Uterus (tissue), 4 donors: ENCODE results near the gene LCN6. TPM values are rescaled to one million over a fixed set of nuclear protein-coding genes. Genes with fewer than 3 reads are reported as not detected.

Experiments used
- DNase-seq, 2 donors: peaks; one replicate each; pipeline ENCODE4 v3.0.0-alpha.2; 2019 to 2020
- H3K27ac ChIP-seq, 2 donors: fragments of 200-600 bp; sonication (generic); 1 replicate in 1 of 2; 2 replicates in 1 of 2; pipeline ENCODE4 v1.5.1; 2016 to 2018
- H3K27me3 ChIP-seq, 2 donors: fragments of 200-600 bp; sonication (generic); one replicate each; pipeline ENCODE4 v1.5.1; 2018 to 2019; ENCODE audit warnings: control low read depth in 1 of 2
- H3K36me3 ChIP-seq, 2 donors: fragments of 200-600 bp; sonication (generic); one replicate each; pipeline ENCODE4 v1.5.1; 2019; ENCODE audit warnings: control low read depth in 1 of 2
- H3K4me1 ChIP-seq, 2 donors: fragments of 200-600 bp; sonication (generic); one replicate each; pipeline ENCODE4 v1.5.1; 2018 to 2019; ENCODE audit warnings: control low read depth in 1 of 2
- H3K4me3 ChIP-seq, 2 donors: fragments of 200-600 bp; sonication (generic); 1 replicate in 1 of 2; 2 replicates in 1 of 2; pipeline ENCODE4 v1.5.1; 2018 to 2019; ENCODE audit warnings: mild to moderate bottlenecking in 1 of 2
- H3K9me3 ChIP-seq, 2 donors: fragments of 200-600 bp; sonication (generic); one replicate each; pipeline ENCODE4 v1.5.1; 2019; ENCODE audit warnings: control low read depth in 1 of 2
- POLR2A ChIP-seq, 2 donors: fragments of 450-650 bp; IDR thresholded peaks; one replicate each; pipeline ENCODE4 v1.6.1; 2016; ENCODE audit warnings: antibody characterized with exemption in 2 of 2, mild to moderate bottlenecking in 1 of 2, moderate library complexity in 1 of 2
- intact Hi-C: fragments of 100-400 bp; cut with DNase I; formaldehyde crosslinking; loops from one replicate; pipeline ENCODE4 v1.15.1; 2023; ENCODE audit warnings: low total_unique reads
- total RNA-seq, 4 donors: library from RNA; depleted of rRNA in 3 of 4; stranded (reverse); fragments of >200 nt in 3 of 4; gene quantifications; one replicate each; pipeline versions ENCODE4 v1.1.0 to v1.2.4, GENCODE V29; 2014 to 2023
- TF ChIP-seq, protein P1 (sequence below), 4 experiments: fragments of 200-600 bp in 2 of 4; fragments of 450-650 bp in 2 of 4; sonication (generic) in 2 of 4; IDR thresholded peaks; one replicate each; pipeline ENCODE4 v1.5.1; 2016 to 2019; ENCODE audit warnings: antibody characterized with exemption in 4 of 4, mild to moderate bottlenecking in 2 of 4, moderate library complexity in 1 of 4
- donor health status: DM: yes; HTN: yes; CAD: no.

Gene LCN6
- total RNA-seq, 4 donors from 2014 or later, result 1.2 to 164 (median 89.7) TPM

DNA sequence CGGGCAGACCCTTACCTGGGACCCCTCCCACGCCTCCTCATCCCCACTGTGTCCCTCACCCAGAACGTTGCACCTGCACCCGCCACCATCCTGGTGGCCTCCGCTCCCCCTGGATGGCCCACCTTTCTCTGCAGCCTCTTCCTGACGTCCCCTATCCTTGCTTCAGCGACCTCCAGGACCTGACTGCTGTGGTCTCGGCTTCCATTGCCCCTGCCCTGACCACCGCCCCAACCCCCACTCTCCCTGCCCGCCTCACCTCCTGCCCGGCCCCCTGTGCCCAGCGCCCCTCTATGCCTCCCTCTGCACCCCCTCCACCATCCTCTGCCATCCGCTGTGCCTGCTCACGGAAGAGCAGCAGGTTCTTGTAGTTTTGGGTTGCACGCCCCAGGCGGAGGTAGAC, 7.8 kb downstream of the LCN6 start:
- Histone ChIP-seq H3K27me3 (peaks cover 0 to 18% of the 10 kb centered on the region in 2 donors), H3K4me3 (no peak overlapping the region), H3K27ac (no peak overlapping the region), H3K4me1 (peaks cover 0 to 7% of the 10 kb centered on the region in 2 donors), H3K36me3 (no peaks in the 10 kb centered on the region), H3K9me3 (no peaks in the 10 kb centered on the region)
- intact Hi-C loops, result no loop called here
- DNase-seq, result no peak
- TF ChIP-seq, protein P1, sequence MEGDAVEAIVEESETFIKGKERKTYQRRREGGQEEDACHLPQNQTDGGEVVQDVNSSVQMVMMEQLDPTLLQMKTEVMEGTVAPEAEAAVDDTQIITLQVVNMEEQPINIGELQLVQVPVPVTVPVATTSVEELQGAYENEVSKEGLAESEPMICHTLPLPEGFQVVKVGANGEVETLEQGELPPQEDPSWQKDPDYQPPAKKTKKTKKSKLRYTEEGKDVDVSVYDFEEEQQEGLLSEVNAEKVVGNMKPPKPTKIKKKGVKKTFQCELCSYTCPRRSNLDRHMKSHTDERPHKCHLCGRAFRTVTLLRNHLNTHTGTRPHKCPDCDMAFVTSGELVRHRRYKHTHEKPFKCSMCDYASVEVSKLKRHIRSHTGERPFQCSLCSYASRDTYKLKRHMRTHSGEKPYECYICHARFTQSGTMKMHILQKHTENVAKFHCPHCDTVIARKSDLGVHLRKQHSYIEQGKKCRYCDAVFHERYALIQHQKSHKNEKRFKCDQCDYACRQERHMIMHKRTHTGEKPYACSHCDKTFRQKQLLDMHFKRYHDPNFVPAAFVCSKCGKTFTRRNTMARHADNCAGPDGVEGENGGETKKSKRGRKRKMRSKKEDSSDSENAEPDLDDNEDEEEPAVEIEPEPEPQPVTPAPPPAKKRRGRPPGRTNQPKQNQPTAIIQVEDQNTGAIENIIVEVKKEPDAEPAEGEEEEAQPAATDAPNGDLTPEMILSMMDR (IDR thresholded peaks at IDR 0.05), result no peak
- no peak for TF ChIP-seq POLR2A (IDR thresholded peaks at IDR 0.05)

DNA sequence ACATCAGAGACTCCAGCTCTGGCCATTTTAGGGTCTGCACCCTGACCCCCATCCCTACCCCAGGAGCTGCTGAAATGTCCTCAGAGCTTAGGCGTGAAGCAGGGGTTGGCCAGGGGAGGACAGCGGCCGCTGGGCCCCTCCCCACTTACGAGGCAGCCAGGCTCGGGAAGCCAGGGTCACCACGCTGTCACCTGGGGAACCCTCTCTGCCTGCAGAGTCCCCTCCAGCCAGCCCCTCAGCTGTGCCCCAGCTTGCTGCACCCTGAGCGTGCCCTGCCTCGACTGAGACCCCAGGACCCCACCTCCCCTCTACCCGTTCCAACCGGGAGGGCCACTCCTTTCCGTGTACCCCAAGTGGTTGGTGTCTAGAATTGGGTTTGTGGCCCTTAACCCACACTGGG, 8.3 kb downstream of the LCN6 start:
- Histone ChIP-seq H3K4me1 (peaks cover 0 to 7% of the 10 kb centered on the region in 2 donors), H3K4me3 (no peak overlapping the region), H3K27me3 (peaks cover 0 to 18% of the 10 kb centered on the region in 2 donors), H3K36me3 (no peaks in the 10 kb centered on the region), H3K9me3 (no peaks in the 10 kb centered on the region), H3K27ac (no peak overlapping the region)
- no peak for TF ChIP-seq POLR2A (IDR thresholded peaks at IDR 0.05)
- intact Hi-C loops, result no loop called here
- no peak for DNase-seq

DNA sequence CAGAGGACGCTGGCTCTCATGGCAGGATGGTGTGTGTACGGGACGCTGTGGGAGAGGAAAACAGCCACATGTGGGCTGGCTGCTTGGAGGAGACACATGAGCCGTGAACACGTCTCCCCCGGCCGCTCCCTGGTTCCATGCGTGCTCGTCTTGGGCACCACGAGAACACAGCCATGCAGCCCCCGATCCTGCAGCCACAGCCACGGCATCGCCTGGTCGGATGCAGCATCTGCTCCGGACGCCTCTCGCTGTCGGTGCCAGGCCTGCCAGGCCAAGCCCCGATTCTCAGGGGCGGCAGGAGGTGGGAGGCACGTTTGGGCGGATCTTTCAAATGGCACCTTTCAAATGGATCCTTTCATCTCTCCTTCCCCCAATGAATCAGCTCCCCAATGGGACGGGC, 8.8 kb downstream of the LCN6 start:
- intact Hi-C loops, result no loop called here
- no peak overlapping the region for H3K4me3 ChIP-seq
- no peak for TF ChIP-seq POLR2A (IDR thresholded peaks at IDR 0.05)
- TF ChIP-seq, protein P1 (IDR thresholded peaks at IDR 0.05), result no peak
- DNase-seq, result no peak
- H3K36me3 ChIP-seq, result no peaks in the 10 kb centered on the region
- no peak overlapping the region for H3K27ac ChIP-seq
- H3K4me1 ChIP-seq, result peaks cover 0 to 7% of the 10 kb centered on the region in 2 donors
- H3K27me3 ChIP-seq, result peaks cover 0 to 18% of the 10 kb centered on the region in 2 donors
- no peaks in the 10 kb centered on the region for H3K9me3 ChIP-seq

DNA sequence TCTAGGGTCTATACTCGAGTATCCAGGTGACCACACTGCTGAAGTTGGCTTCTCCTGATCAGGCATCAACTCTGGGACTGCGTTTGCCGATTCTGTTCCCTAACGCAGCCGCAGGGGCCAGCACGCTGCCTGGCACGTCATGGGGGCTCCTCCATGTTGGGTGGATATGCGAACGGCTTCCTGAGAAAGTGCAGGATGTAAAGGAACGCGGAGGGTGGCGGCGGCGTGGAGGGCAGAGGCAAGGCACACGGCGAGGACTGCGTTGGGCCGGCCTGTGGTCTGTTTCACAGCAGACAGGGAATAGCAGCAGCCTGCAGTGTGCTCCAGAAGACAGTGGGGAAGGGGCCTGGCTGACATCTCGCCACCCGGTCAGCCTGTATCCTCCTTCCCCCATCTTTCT, 9.4 kb downstream of the LCN6 start:
- H3K27me3 ChIP-seq, result peaks cover 0 to 18% of the 10 kb centered on the region in 2 donors
- H3K9me3 ChIP-seq, result no peaks in the 10 kb centered on the region
- H3K4me1 ChIP-seq, result peaks cover 0 to 7% of the 10 kb centered on the region in 2 donors
- no peak for DNase-seq
- intact Hi-C loops, result no loop called here
- no peak overlapping the region for H3K4me3 ChIP-seq
- TF ChIP-seq, protein P1 (IDR thresholded peaks at IDR 0.05), result no peak
- no peak for TF ChIP-seq POLR2A (IDR thresholded peaks at IDR 0.05)
- no peak overlapping the region for H3K27ac ChIP-seq
- no peaks in the 10 kb centered on the region for H3K36me3 ChIP-seq

DNA sequence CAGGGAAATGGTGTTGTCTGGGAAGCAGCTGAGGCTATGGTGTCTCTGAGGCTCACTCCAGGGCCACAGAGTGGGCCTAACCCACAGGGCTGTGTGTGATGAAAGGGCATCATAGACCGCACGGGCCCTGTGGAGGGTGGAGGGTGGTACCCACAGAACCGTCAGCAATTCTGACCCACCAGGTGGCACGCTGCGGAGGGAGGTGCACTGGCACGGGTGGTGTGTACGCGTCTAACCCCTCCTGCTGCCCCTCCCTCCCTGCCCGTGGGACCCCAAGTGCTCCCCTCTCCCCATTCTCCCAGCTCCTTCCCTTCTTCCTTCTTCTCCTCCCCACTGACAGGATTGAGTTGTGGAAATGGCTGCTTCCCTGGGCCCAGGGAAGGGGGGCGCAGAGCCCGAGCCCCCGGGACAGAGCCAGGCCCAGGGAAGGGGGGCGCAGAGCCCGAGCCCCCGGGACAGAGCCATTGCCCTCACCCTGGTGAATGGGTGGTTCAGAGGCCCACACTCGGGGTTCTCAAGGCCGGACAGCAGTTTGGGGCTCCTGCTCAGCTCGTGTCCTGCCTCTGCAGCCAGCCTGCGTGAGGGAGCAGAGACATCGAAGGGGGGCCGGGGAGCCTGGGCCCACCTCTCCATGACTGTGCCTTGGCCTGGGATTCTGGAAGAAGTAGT, 12.4 kb downstream of the LCN6 start:
- intact Hi-C loops, result no loop called here

More for the DNA sequence above, 12.4 kb downstream of the LCN6 start:
- Histone ChIP-seq H3K4me3 (no peak overlapping the region), H3K36me3 (no peaks in the 10 kb centered on the region), H3K27me3 (peaks cover 0 to 2% of the 10 kb centered on the region in 2 donors), H3K27ac (no peak overlapping the region), H3K9me3 (no peaks in the 10 kb centered on the region), H3K4me1 (peaks cover 0 to under 1% of the 10 kb centered on the region in 2 donors)
- TF ChIP-seq POLR2A (IDR thresholded peaks at IDR 0.05), result no peak
- TF ChIP-seq, protein P1 (IDR thresholded peaks at IDR 0.05), result no peak
- DNase-seq, result no peak
